ENCODE results near the gene SLC13A4.

- no peak for TF ChIP-seq ZNF121 (tag by site-specific recombination; IDR thresholded peaks at IDR 0.05)
- no peak for TF ChIP-seq ZNF585B (tag by site-specific recombination; IDR thresholded peaks at IDR 0.05)
- TF ChIP-seq CTCF (tag by site-specific recombination; IDR thresholded peaks at IDR 0.05), result no peak
- TF ChIP-seq YY1 (tag by site-specific recombination; IDR thresholded peaks at IDR 0.05), result no peak
- TF ChIP-seq ZNF292 (tag by site-specific recombination; IDR thresholded peaks at IDR 0.05; ENCODE audit: borderline replicate concordance, low read depth), result no peak
- TF ChIP-seq ZBTB21 (tag by site-specific recombination; IDR thresholded peaks at IDR 0.05), result no peak
- no peak for TF ChIP-seq SCRT1 (tag by site-specific recombination; IDR thresholded peaks at IDR 0.05; ENCODE audit: borderline replicate concordance)
- TF ChIP-seq PBX3 (CRISPR knock-in tag; IDR thresholded peaks at IDR 0.05), result no peak
- no peak for TF ChIP-seq GLI4 (tag by site-specific recombination; IDR thresholded peaks at IDR 0.05)
- no peak for TF ChIP-seq PRDM10 (tag by site-specific recombination; IDR thresholded peaks at IDR 0.05)
- TF ChIP-seq ZNF776 (tag by site-specific recombination; IDR thresholded peaks at IDR 0.05; ENCODE audit: borderline replicate concordance), result no peak
- TF ChIP-seq ZBTB7A (tag by site-specific recombination; IDR thresholded peaks at IDR 0.05; ENCODE audit: low read depth), result no peak
- no peak for TF ChIP-seq ZNF530 (tag by site-specific recombination; IDR thresholded peaks at IDR 0.05; ENCODE audit: low read depth)
Observed at GRCh38 chr7:135634191-135634878, 93.7 kb downstream of the SLC13A4 start.
